Naive thymus-derived CD4-positive, alpha-beta T cell (primary cell): ENCODE results near the gene KRT83. TPM values are rescaled to one million over a fixed set of nuclear protein-coding genes. Genes with fewer than 3 reads are reported as not detected.
"Not testable (repeated sequence)": the region's sequence is repeated elsewhere in the genome, so short reads cannot be mapped to it uniquely, and the experiment has no call there.

ENCODE experiments used
- ATAC-seq: fragments of 150-1000 bp; cut with Tn5 transposase; 2 replicates; pipeline ENCODE4 v1.10.0; 2021; ENCODE audit warnings: mild to moderate bottlenecking, moderate library complexity
- CTCF ChIA-PET: fragments of 350-600 bp; sonication (Branson Sonifier 250); formaldehyde crosslinking; loops from one replicate; lab custom pipeline; 2021; ENCODE audit warnings: antibody characterized with exemption; lab: Charles Lee
- POLR2A ChIA-PET: fragments of 350-600 bp; sonication (Branson Sonifier 250); formaldehyde crosslinking; loops from one replicate; lab custom pipeline; 2021; ENCODE audit warnings: antibody characterized with exemption, inconsistent platforms; lab: Charles Lee
- DNase-seq, 9 donors: peaks; one replicate each; pipeline versions ENCODE4 v3.0.0 to v3.0.0-alpha.2; 2020 to 2022; ENCODE audit warnings: mixed read lengths in 1 of 9
- H3K27ac ChIP-seq: one replicate; pipeline ENCODE4 v1.7.0; 2013; ENCODE audit warnings: mild to moderate bottlenecking, low read depth, low read length, moderate library complexity
- H3K27me3 ChIP-seq, 2 donors: one replicate each; pipeline ENCODE4 v1.7.0; 2013; ENCODE audit warnings: low read length in 2 of 2, mild to moderate bottlenecking in 2 of 2, moderate library complexity in 2 of 2; ENCODE audit not compliant: control insufficient read depth in 2 of 2, insufficient read depth in 2 of 2
- H3K36me3 ChIP-seq, 3 experiments: 1 replicate in 2 of 3; 2 replicates in 1 of 3; pipeline ENCODE4 v1.7.0; 2013; ENCODE audit warnings: low read length in 3 of 3, mild to moderate bottlenecking in 3 of 3, moderate library complexity in 1 of 3; ENCODE audit not compliant: insufficient read depth in 3 of 3, control insufficient read depth in 2 of 3
- H3K4me1 ChIP-seq, 2 donors: one replicate each; pipeline ENCODE4 v1.7.0; 2013; ENCODE audit warnings: low read length in 2 of 2, mild to moderate bottlenecking in 2 of 2, moderate library complexity in 1 of 2; ENCODE audit not compliant: control insufficient read depth in 2 of 2, insufficient read depth in 2 of 2
- H3K4me3 ChIP-seq: 2 replicates; pipeline ENCODE4 v1.7.0; 2013; ENCODE audit warnings: mild to moderate bottlenecking, low read length
- H3K9me3 ChIP-seq, 3 experiments: 1 replicate in 2 of 3; 2 replicates in 1 of 3; pipeline ENCODE4 v1.7.0; 2013; ENCODE audit warnings: low read length in 3 of 3; ENCODE audit not compliant: control insufficient read depth in 2 of 3
- H3K27ac Mint-ChIP-seq, 9 donors: one replicate each; pipeline ENCODE4 v1.8.0; 2020 to 2022; ENCODE audit warnings: mixed read lengths in 9 of 9, mild to moderate bottlenecking in 8 of 9, moderate library complexity in 5 of 9, inconsistent platforms in 2 of 9
- H3K27me3 Mint-ChIP-seq, 5 donors: one replicate each; pipeline ENCODE4 v1.8.0; 2021 to 2022; ENCODE audit warnings: mixed read lengths in 5 of 5, mild to moderate bottlenecking in 1 of 5
- H3K36me3 Mint-ChIP-seq, 5 donors: one replicate each; pipeline ENCODE4 v1.8.0; 2020 to 2022; ENCODE audit warnings: mixed read lengths in 5 of 5, mild to moderate bottlenecking in 3 of 5, inconsistent platforms in 1 of 5
- H3K4me1 Mint-ChIP-seq, 7 donors: one replicate each; pipeline ENCODE4 v1.8.0; 2020 to 2022; ENCODE audit warnings: mixed read lengths in 7 of 7, mild to moderate bottlenecking in 3 of 7, inconsistent platforms in 1 of 7
- H3K4me3 Mint-ChIP-seq, 10 donors: one replicate each; pipeline ENCODE4 v1.8.0; 2020 to 2022; ENCODE audit warnings: mild to moderate bottlenecking in 10 of 10, mixed read lengths in 10 of 10, moderate library complexity in 6 of 10, inconsistent platforms in 2 of 10
- H3K9me3 Mint-ChIP-seq, 11 donors: one replicate each; pipeline ENCODE4 v1.8.0; 2020 to 2022; ENCODE audit warnings: mixed read lengths in 11 of 11, mild to moderate bottlenecking in 4 of 11, inconsistent platforms in 1 of 11, moderate library complexity in 1 of 11
- intact Hi-C, 2 donors: fragments of 100-400 bp; cut with micrococcal nuclease; formaldehyde crosslinking; loops; one replicate each; pipeline ENCODE4 v1.15.1; 2023
- polyA plus RNA-seq, 2 donors: library from polyadenylated mRNA; unstranded; fragments of 300-500 nt; fragmentation: Illumina TruSeq; gene quantifications; one replicate each; pipeline ENCODE4 v1.2.3, GENCODE V29; 2021
- total RNA-seq, 6 experiments: library from RNA in 5 of 6; stranded (reverse) in 5 of 6; gene quantifications; 1 replicate in 5 of 6; 2 replicates in 1 of 6; pipeline ENCODE4 v1.2.3 and lab custom pipeline; 2021 to 2026

Gene KRT83
- total and polyA plus RNA-seq, 7 experiments from 2014 or later, result not detected

DNA sequence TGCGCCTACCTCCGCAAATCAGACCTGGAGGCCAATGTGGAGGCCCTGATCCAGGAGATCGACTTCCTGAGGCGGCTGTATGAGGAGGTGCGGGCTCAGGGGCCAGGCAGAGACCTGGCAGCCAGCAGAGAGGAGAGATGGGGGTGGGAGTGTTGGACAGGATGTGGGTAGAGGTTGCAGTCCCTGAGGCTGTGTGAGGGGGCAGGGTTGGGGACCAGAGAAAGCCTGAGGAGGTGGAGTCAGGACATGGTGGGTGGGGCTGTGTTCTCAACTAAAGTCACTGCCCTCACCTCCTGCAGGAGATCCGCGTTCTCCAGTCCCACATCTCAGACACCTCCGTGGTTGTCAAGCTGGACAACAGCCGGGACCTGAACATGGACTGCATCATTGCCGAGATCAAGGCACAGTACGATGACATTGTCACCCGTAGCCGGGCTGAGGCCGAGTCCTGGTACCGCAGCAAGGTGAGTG lies 16.2 kb downstream of the KRT83 start:
- Mint-ChIP-seq H3K27me3 (peaks cover 26 to 46% (median 34%) of the 10 kb centered on the region in 5 donors), H3K4me3 (peak overlapping the region in 3 of 10 donors; percentile 29 to 49 (median 29)), H3K4me1 (peaks cover 11 to 31% (median 17%) of the 10 kb centered on the region in 7 donors)
- H3K27ac ChIP-seq, H3K4me1 ChIP-seq, CTCF ChIA-PET, H3K36me3 ChIP-seq, DNase-seq, H3K27ac Mint-ChIP-seq, POLR2A ChIA-PET, intact Hi-C loops, H3K9me3 ChIP-seq, H3K4me3 ChIP-seq, H3K36me3 Mint-ChIP-seq, H3K27me3 ChIP-seq, H3K9me3 Mint-ChIP-seq: not testable (repeated sequence)
- peak; percentile 74 for ATAC-seq

- DNase-seq, H3K4me3 Mint-ChIP-seq, H3K4me3 ChIP-seq, H3K36me3 Mint-ChIP-seq, H3K27me3 ChIP-seq, H3K9me3 ChIP-seq, intact Hi-C loops, ATAC-seq, H3K27ac ChIP-seq, H3K27ac Mint-ChIP-seq, H3K4me1 ChIP-seq, H3K36me3 ChIP-seq, H3K9me3 Mint-ChIP-seq, POLR2A ChIA-PET, CTCF ChIA-PET: not testable (repeated sequence)
- Mint-ChIP-seq H3K4me1 (peaks cover 0 to 20% (median 12%) of the 10 kb centered on the region in 7 donors), H3K27me3 (peaks cover 12 to 38% (median 17%) of the 10 kb centered on the region in 5 donors)
Measured at GRCh38 chr12:52302242-52302914, 18.8 kb downstream of the KRT83 start.

GRCh38 chr12:52301721-52302120 lies 19.5 kb downstream of the KRT83 start:
- POLR2A ChIA-PET, H3K9me3 ChIP-seq, H3K27ac ChIP-seq, ATAC-seq, H3K27ac Mint-ChIP-seq, intact Hi-C loops, H3K4me1 ChIP-seq, H3K27me3 ChIP-seq, H3K9me3 Mint-ChIP-seq, DNase-seq, CTCF ChIA-PET, H3K4me3 Mint-ChIP-seq, H3K36me3 ChIP-seq, H3K4me3 ChIP-seq, H3K36me3 Mint-ChIP-seq: not testable (repeated sequence)
- Mint-ChIP-seq H3K27me3 (peaks cover 10 to 38% (median 15%) of the 10 kb centered on the region in 5 donors), H3K4me1 (peaks cover 0 to 20% (median 12%) of the 10 kb centered on the region in 7 donors)

DNA sequence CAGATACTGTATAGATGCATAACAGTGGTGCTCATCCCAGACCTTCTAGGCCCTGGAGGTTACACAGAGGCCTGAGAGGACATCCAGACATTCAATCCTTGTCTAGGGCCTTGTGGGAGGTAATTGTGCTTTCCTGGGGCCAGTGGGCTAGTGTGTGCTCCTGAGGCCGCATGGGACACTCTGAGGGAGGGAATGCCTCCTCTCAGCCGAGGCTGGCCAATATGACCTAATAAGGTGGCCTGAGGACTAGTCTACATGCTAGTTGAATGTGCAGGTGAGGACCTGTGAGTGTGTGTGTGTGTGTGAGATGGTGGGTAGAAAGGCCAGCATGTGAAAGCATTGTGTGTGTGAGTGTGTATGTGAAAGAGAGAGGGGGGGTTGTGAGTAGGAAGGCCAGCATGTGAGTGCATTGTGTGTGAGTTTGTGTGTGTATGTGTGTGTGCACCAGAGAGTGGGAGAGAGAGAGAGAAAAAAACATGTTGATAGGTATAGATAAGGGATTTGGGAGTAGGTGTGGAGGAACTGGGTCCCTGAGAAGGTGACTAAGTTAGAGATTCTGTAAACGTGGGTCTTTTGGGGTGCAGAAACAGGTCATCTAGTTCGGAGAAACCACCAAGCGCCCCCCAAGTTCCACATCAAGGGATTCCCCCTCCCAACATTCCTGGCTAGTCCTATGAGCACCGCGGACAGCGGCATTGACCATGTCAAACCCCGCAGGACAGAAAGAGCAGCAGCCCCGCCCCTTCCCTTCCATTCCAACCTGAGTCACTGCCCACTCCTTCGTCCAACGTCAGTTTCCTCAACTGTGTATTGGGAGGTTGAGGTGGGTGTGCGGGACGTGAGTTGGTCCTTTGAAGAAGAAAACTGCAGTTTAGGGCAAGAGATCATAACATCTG lies 20.2 kb downstream of the KRT83 start:
- CTCF ChIA-PET, result no interaction called here
- no peaks in the 10 kb centered on the region for H3K36me3 ChIP-seq

GRCh38 chr12:52298677-52299190 lies 22.5 kb downstream of the KRT83 start:
- H3K27me3 ChIP-seq, result no peaks in the 10 kb centered on the region
- ChIA-PET POLR2A (no interaction called here), CTCF (no interaction called here)
- H3K4me3 ChIP-seq, result no peak overlapping the region
- no peak overlapping the region for H3K4me3 Mint-ChIP-seq
- ATAC-seq (no peak), DNase-seq (no peak)
- H3K4me1 ChIP-seq, result no peaks in the 10 kb centered on the region
- intact Hi-C loops, result no loop called here
- H3K9me3 ChIP-seq, result no peaks in the 10 kb centered on the region
- no peak overlapping the region for H3K27ac Mint-ChIP-seq
- H3K27ac ChIP-seq, result no peak overlapping the region
- no peaks in the 10 kb centered on the region for H3K9me3 Mint-ChIP-seq
- no peaks in the 10 kb centered on the region for H3K36me3 Mint-ChIP-seq
- no peaks in the 10 kb centered on the region for H3K36me3 ChIP-seq
- peaks cover 0 to 44% (median 10%) of the 10 kb centered on the region in 5 donors for H3K27me3 Mint-ChIP-seq
- H3K4me1 Mint-ChIP-seq, result peaks cover 0 to 10% (median 0%) of the 10 kb centered on the region in 7 donors

More for the DNA sequence above, 20.2 kb downstream of the KRT83 start:
- Mint-ChIP-seq H3K9me3 (no peaks in the 10 kb centered on the region), H3K27ac (no peak overlapping the region), H3K4me1 (peaks cover 0 to 18% (median 12%) of the 10 kb centered on the region in 7 donors), H3K36me3 (no peaks in the 10 kb centered on the region), H3K27me3 (peaks cover 7 to 33% (median 9%) of the 10 kb centered on the region in 5 donors), H3K4me3 (no peak overlapping the region)
- POLR2A ChIA-PET, result no interaction called here
- Histone ChIP-seq H3K27me3 (no peaks in the 10 kb centered on the region), H3K4me3 (no peak overlapping the region), H3K4me1 (no peaks in the 10 kb centered on the region), H3K9me3 (no peaks in the 10 kb centered on the region), H3K27ac (no peak overlapping the region)
- intact Hi-C loops, result no loop called here
- DNase-seq (peak in 1 of 9 donors; percentile 3), ATAC-seq (no peak)

- DNase-seq (no peak), ATAC-seq (no peak)
- Histone ChIP-seq H3K27ac (no peak overlapping the region), H3K4me3 (no peak overlapping the region), H3K4me1 (no peaks in the 10 kb centered on the region), H3K9me3 (no peaks in the 10 kb centered on the region), H3K27me3 (no peaks in the 10 kb centered on the region), H3K36me3 (no peaks in the 10 kb centered on the region)
- no peak overlapping the region for H3K27ac Mint-ChIP-seq
- POLR2A ChIA-PET, result no interaction called here
- intact Hi-C loops, result no loop called here
- H3K36me3 Mint-ChIP-seq, result no peaks in the 10 kb centered on the region
- no peaks in the 10 kb centered on the region for H3K9me3 Mint-ChIP-seq
- CTCF ChIA-PET, result no interaction called here
- H3K27me3 Mint-ChIP-seq, result peaks cover 0 to 56% (median 16%) of the 10 kb centered on the region in 5 donors
- H3K4me3 Mint-ChIP-seq, result no peak overlapping the region
- H3K4me1 Mint-ChIP-seq, result peaks cover 0 to 10% (median 0%) of the 10 kb centered on the region in 7 donors
Measured at GRCh38 chr12:52296572-52297215, 24.5 kb downstream of the KRT83 start.
